Naive thymus-derived CD4-positive, alpha-beta T cell (primary cell): ENCODE results near the gene NUP43. TPM values are rescaled to one million over a fixed set of nuclear protein-coding genes. Genes with fewer than 3 reads are reported as not detected.

Source experiments
- ATAC-seq: fragments of 150-1000 bp; cut with Tn5 transposase; 2 replicates; pipeline ENCODE4 v1.10.0; 2021; ENCODE audit warnings: mild to moderate bottlenecking, moderate library complexity
- CTCF ChIA-PET: fragments of 350-600 bp; sonication (Branson Sonifier 250); formaldehyde crosslinking; loops from one replicate; lab custom pipeline; 2021; ENCODE audit warnings: antibody characterized with exemption; lab: Charles Lee
- POLR2A ChIA-PET: fragments of 350-600 bp; sonication (Branson Sonifier 250); formaldehyde crosslinking; loops from one replicate; lab custom pipeline; 2021; ENCODE audit warnings: antibody characterized with exemption, inconsistent platforms; lab: Charles Lee
- DNase-seq, 9 donors: peaks; one replicate each; pipeline versions ENCODE4 v3.0.0 to v3.0.0-alpha.2; 2020 to 2022; ENCODE audit warnings: mixed read lengths in 1 of 9
- H3K27ac ChIP-seq: one replicate; pipeline ENCODE4 v1.7.0; 2013; ENCODE audit warnings: mild to moderate bottlenecking, low read depth, low read length, moderate library complexity
- H3K27me3 ChIP-seq, 2 donors: one replicate each; pipeline ENCODE4 v1.7.0; 2013; ENCODE audit warnings: low read length in 2 of 2, mild to moderate bottlenecking in 2 of 2, moderate library complexity in 2 of 2; ENCODE audit not compliant: control insufficient read depth in 2 of 2, insufficient read depth in 2 of 2
- H3K36me3 ChIP-seq, 3 experiments: 1 replicate in 2 of 3; 2 replicates in 1 of 3; pipeline ENCODE4 v1.7.0; 2013; ENCODE audit warnings: low read length in 3 of 3, mild to moderate bottlenecking in 3 of 3, moderate library complexity in 1 of 3; ENCODE audit not compliant: insufficient read depth in 3 of 3, control insufficient read depth in 2 of 3
- H3K4me1 ChIP-seq, 2 donors: one replicate each; pipeline ENCODE4 v1.7.0; 2013; ENCODE audit warnings: low read length in 2 of 2, mild to moderate bottlenecking in 2 of 2, moderate library complexity in 1 of 2; ENCODE audit not compliant: control insufficient read depth in 2 of 2, insufficient read depth in 2 of 2
- H3K4me3 ChIP-seq: 2 replicates; pipeline ENCODE4 v1.7.0; 2013; ENCODE audit warnings: mild to moderate bottlenecking, low read length
- H3K9me3 ChIP-seq, 3 experiments: 1 replicate in 2 of 3; 2 replicates in 1 of 3; pipeline ENCODE4 v1.7.0; 2013; ENCODE audit warnings: low read length in 3 of 3; ENCODE audit not compliant: control insufficient read depth in 2 of 3
- H3K27ac Mint-ChIP-seq, 9 donors: one replicate each; pipeline ENCODE4 v1.8.0; 2020 to 2022; ENCODE audit warnings: mixed read lengths in 9 of 9, mild to moderate bottlenecking in 8 of 9, moderate library complexity in 5 of 9, inconsistent platforms in 2 of 9
- H3K27me3 Mint-ChIP-seq, 5 donors: one replicate each; pipeline ENCODE4 v1.8.0; 2021 to 2022; ENCODE audit warnings: mixed read lengths in 5 of 5, mild to moderate bottlenecking in 1 of 5
- H3K36me3 Mint-ChIP-seq, 5 donors: one replicate each; pipeline ENCODE4 v1.8.0; 2020 to 2022; ENCODE audit warnings: mixed read lengths in 5 of 5, mild to moderate bottlenecking in 3 of 5, inconsistent platforms in 1 of 5
- H3K4me1 Mint-ChIP-seq, 7 donors: one replicate each; pipeline ENCODE4 v1.8.0; 2020 to 2022; ENCODE audit warnings: mixed read lengths in 7 of 7, mild to moderate bottlenecking in 3 of 7, inconsistent platforms in 1 of 7
- H3K4me3 Mint-ChIP-seq, 10 donors: one replicate each; pipeline ENCODE4 v1.8.0; 2020 to 2022; ENCODE audit warnings: mild to moderate bottlenecking in 10 of 10, mixed read lengths in 10 of 10, moderate library complexity in 6 of 10, inconsistent platforms in 2 of 10
- H3K9me3 Mint-ChIP-seq, 11 donors: one replicate each; pipeline ENCODE4 v1.8.0; 2020 to 2022; ENCODE audit warnings: mixed read lengths in 11 of 11, mild to moderate bottlenecking in 4 of 11, inconsistent platforms in 1 of 11, moderate library complexity in 1 of 11
- intact Hi-C, 2 donors: fragments of 100-400 bp; cut with micrococcal nuclease; formaldehyde crosslinking; loops; one replicate each; pipeline ENCODE4 v1.15.1; 2023
- polyA plus RNA-seq, 2 donors: library from polyadenylated mRNA; unstranded; fragments of 300-500 nt; fragmentation: Illumina TruSeq; gene quantifications; one replicate each; pipeline ENCODE4 v1.2.3, GENCODE V29; 2021
- total RNA-seq, 6 experiments: library from RNA in 5 of 6; stranded (reverse) in 5 of 6; gene quantifications; 1 replicate in 5 of 6; 2 replicates in 1 of 6; pipeline ENCODE4 v1.2.3 and lab custom pipeline; 2021 to 2026

NUP43 gene
- 10 to 100 TPM; 14.0 to 70.7 (median 60.2) TPM for total RNA-seq
- 1 to 10 TPM; 5.1 to 6.6 TPM for polyA plus RNA-seq
- 22.2 reads per million, percentile 53 among the genes with 10 or more reads in this experiment for total RNA-seq (lab: John Stamatoyannopoulos, UW)

GRCh38 chr6:149746147-149746946 lies at the start of gene NUP43:
Gene NUP43, minus strand, starts transcription at chr6:149746529. Its CDS starts 34 bp downstream, at chr6:149746495.
- H3K36me3 ChIP-seq, result peaks cover 6 to 18% (median 8%) of the 10 kb centered on the region in 3 experiments
- peaks cover 14 to 46% (median 32%) of the 10 kb centered on the region in 7 donors for H3K4me1 Mint-ChIP-seq
- H3K9me3 Mint-ChIP-seq, result peaks cover 0 to 4% (median 0%) of the 10 kb centered on the region in 11 donors
- H3K27ac ChIP-seq, result peak within 1 kb of the TSS; percentile 82
- POLR2A ChIA-PET, result interaction anchor here (0.6 to 7.5 kb wide), 4 partner anchors 9 to 262 kb away, joined by 3 to 67 read pairs (median 4); partner anchors contain the start of genes LATS1 and ZC3H12D
- peak within 1 kb of the TSS; percentile 93 to 99 (median 97) for H3K4me3 Mint-ChIP-seq
- H3K4me1 ChIP-seq, result peaks cover 17 to 26% of the 10 kb centered on the region in 2 donors
- no peaks in the 10 kb centered on the region for H3K27me3 Mint-ChIP-seq
- peak within 1 kb of the TSS; percentile 77 for H3K4me3 ChIP-seq
- DNase-seq, result peak; percentile 75 to 91 (median 90)
- H3K27ac Mint-ChIP-seq, result peak within 1 kb of the TSS; percentile 86 to 97 (median 95)
- CTCF ChIA-PET, result interaction anchor here (0.6 to 1.7 kb wide), 3 partner anchors 23 to 285 kb away, joined by 3 read pairs; no protein-coding TSS in a partner anchor
- peaks cover 0 to 8% (median 4%) of the 10 kb centered on the region in 5 donors for H3K36me3 Mint-ChIP-seq
- intact Hi-C loops, result loop anchor here (1.0 to 5.0 kb wide), 12 partner anchors 23 to 1644 kb away; partner anchors contain the start of genes GINM1 (in 2 of the 2), LATS1 (in 2 of the 2), LRP11 (in 2 of the 2) and PPIL4 (in 2 of the 2)
- ATAC-seq, result peak; percentile 80
- no peaks in the 10 kb centered on the region for H3K9me3 ChIP-seq
- no peaks in the 10 kb centered on the region for H3K27me3 ChIP-seq

- Mint-ChIP-seq H3K9me3 (no peaks in the 10 kb centered on the region), H3K27ac (no peak overlapping the region), H3K27me3 (no peaks in the 10 kb centered on the region), H3K36me3 (peaks cover 4 to 32% (median 16%) of the 10 kb centered on the region in 5 donors), H3K4me1 (peaks cover 0 to 6% (median 0%) of the 10 kb centered on the region in 7 donors), H3K4me3 (no peak overlapping the region)
- Histone ChIP-seq H3K9me3 (no peaks in the 10 kb centered on the region), H3K27me3 (no peaks in the 10 kb centered on the region), H3K4me3 (no peak overlapping the region), H3K36me3 (peaks cover 0 to 10% (median 0%) of the 10 kb centered on the region in 3 experiments), H3K4me1 (no peaks in the 10 kb centered on the region), H3K27ac (no peak overlapping the region)
- ChIA-PET CTCF (interaction anchor here (0.6 kb wide), 1 partner anchor 47 kb away, joined by 3 read pairs; no protein-coding TSS in a partner anchor), POLR2A (no interaction called here)
- DNase-seq (no peak), ATAC-seq (no peak)
- intact Hi-C loops, result no loop called here
These were observed 37.2 kb upstream of the NUP43 start for GRCh38 chr6:149783551-149783950.

GRCh38 chr6:149782337-149782736 lies 36.0 kb upstream of the NUP43 start:
- Mint-ChIP-seq H3K36me3 (peaks cover 4 to 25% (median 13%) of the 10 kb centered on the region in 5 donors), H3K4me1 (peaks cover 0 to 6% (median 0%) of the 10 kb centered on the region in 7 donors), H3K9me3 (no peaks in the 10 kb centered on the region), H3K27me3 (no peaks in the 10 kb centered on the region), H3K4me3 (no peak overlapping the region), H3K27ac (no peak overlapping the region)
- CTCF ChIA-PET, result no interaction called here
- no peak overlapping the region for H3K27ac ChIP-seq
- no peak for DNase-seq
- H3K4me1 ChIP-seq, result no peaks in the 10 kb centered on the region
- no peaks in the 10 kb centered on the region for H3K27me3 ChIP-seq
- ATAC-seq, result no peak
- no peaks in the 10 kb centered on the region for H3K9me3 ChIP-seq
- peaks cover 0 to 10% (median under 1%) of the 10 kb centered on the region in 3 experiments for H3K36me3 ChIP-seq
- intact Hi-C loops, result no loop called here
- H3K4me3 ChIP-seq, result no peak overlapping the region
- POLR2A ChIA-PET, result interaction anchor here (0.6 kb wide), 1 partner anchor 32 kb away, joined by 4 read pairs; no protein-coding TSS in a partner anchor

- no peaks in the 10 kb centered on the region for H3K9me3 ChIP-seq
- no peaks in the 10 kb centered on the region for H3K4me1 ChIP-seq
- Mint-ChIP-seq H3K4me1 (peaks cover 0 to 6% (median 0%) of the 10 kb centered on the region in 7 donors), H3K4me3 (no peak overlapping the region), H3K36me3 (peaks cover 4 to 25% (median 13%) of the 10 kb centered on the region in 5 donors), H3K27ac (no peak overlapping the region), H3K27me3 (no peaks in the 10 kb centered on the region), H3K9me3 (no peaks in the 10 kb centered on the region)
- ATAC-seq (no peak), DNase-seq (no peak)
- no peak overlapping the region for H3K4me3 ChIP-seq
- intact Hi-C loops, result no loop called here
- POLR2A ChIA-PET, result interaction anchor here (0.6 kb wide), 1 partner anchor 32 kb away, joined by 4 read pairs; no protein-coding TSS in a partner anchor
- no peaks in the 10 kb centered on the region for H3K27me3 ChIP-seq
- CTCF ChIA-PET, result no interaction called here
- no peak overlapping the region for H3K27ac ChIP-seq
- H3K36me3 ChIP-seq, result peaks cover 0 to 10% (median 5%) of the 10 kb centered on the region in 3 experiments
These were observed 35.4 kb upstream of the NUP43 start for GRCh38 chr6:149781715-149782114.

GRCh38 chr6:149779644-149779963 lies 33.3 kb upstream of the NUP43 start:
- ATAC-seq (no peak), DNase-seq (no peak)
- Mint-ChIP-seq H3K36me3 (peaks cover 4 to 29% (median 16%) of the 10 kb centered on the region in 5 donors), H3K4me1 (peaks cover 0 to 6% (median 0%) of the 10 kb centered on the region in 7 donors), H3K9me3 (no peaks in the 10 kb centered on the region), H3K27ac (peak overlapping the region in 1 of 9 donors; percentile 46), H3K27me3 (no peaks in the 10 kb centered on the region), H3K4me3 (no peak overlapping the region)
- Histone ChIP-seq H3K4me3 (no peak overlapping the region), H3K36me3 (peaks cover 0 to 14% (median 5%) of the 10 kb centered on the region in 3 experiments), H3K27ac (no peak overlapping the region), H3K4me1 (no peaks in the 10 kb centered on the region), H3K9me3 (no peaks in the 10 kb centered on the region), H3K27me3 (no peaks in the 10 kb centered on the region)
- CTCF ChIA-PET, result no interaction called here
- POLR2A ChIA-PET, result no interaction called here
- intact Hi-C loops, result no loop called here

GRCh38 chr6:149777624-149778023 lies 31.3 kb upstream of the NUP43 start:
- H3K27ac Mint-ChIP-seq, result no peak overlapping the region
- CTCF ChIA-PET, result no interaction called here

More at GRCh38 chr6:149777624-149778023, 31.3 kb upstream of the NUP43 start:
- Mint-ChIP-seq H3K4me1 (peaks cover 0 to 5% (median 0%) of the 10 kb centered on the region in 7 donors), H3K36me3 (peaks cover 4 to 19% (median 13%) of the 10 kb centered on the region in 5 donors), H3K9me3 (no peaks in the 10 kb centered on the region), H3K4me3 (no peak overlapping the region), H3K27me3 (no peaks in the 10 kb centered on the region)
- H3K36me3 ChIP-seq, result peaks cover 0 to 7% (median 5%) of the 10 kb centered on the region in 3 experiments
- DNase-seq (no peak), ATAC-seq (no peak)
- no peaks in the 10 kb centered on the region for H3K27me3 ChIP-seq
- no peak overlapping the region for H3K27ac ChIP-seq
- POLR2A ChIA-PET, result no interaction called here
- no peak overlapping the region for H3K4me3 ChIP-seq
- H3K9me3 ChIP-seq, result no peaks in the 10 kb centered on the region
- no peaks in the 10 kb centered on the region for H3K4me1 ChIP-seq
- intact Hi-C loops, result no loop called here
